ENCODE data around the gene CDCA3.
"Not testable (repeated sequence)": the region's sequence is repeated elsewhere in the genome, so short reads cannot be mapped to it uniquely, and the experiment has no call there.

DNA sequence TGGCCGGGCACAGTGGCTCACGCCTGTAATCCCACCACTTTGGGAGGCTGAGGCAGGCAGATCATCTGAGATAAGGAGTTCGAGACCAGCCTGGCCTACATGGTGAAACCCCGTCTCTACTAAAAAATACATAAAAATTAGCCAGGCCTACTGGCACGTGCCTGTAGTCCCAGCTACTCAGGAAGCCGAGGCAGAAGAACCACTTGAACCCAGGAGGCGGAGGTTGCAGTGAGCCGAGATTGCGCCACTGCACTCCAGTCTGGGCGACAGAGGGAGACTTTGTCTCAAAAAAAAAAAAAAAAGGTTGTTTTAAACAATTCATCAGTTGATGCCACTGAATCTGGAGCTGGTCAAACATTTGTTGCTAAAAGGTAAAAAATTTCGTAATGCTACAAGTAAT, 28.7 kb upstream of the CDCA3 start:
- TF ChIP-seq, protein P1, sequence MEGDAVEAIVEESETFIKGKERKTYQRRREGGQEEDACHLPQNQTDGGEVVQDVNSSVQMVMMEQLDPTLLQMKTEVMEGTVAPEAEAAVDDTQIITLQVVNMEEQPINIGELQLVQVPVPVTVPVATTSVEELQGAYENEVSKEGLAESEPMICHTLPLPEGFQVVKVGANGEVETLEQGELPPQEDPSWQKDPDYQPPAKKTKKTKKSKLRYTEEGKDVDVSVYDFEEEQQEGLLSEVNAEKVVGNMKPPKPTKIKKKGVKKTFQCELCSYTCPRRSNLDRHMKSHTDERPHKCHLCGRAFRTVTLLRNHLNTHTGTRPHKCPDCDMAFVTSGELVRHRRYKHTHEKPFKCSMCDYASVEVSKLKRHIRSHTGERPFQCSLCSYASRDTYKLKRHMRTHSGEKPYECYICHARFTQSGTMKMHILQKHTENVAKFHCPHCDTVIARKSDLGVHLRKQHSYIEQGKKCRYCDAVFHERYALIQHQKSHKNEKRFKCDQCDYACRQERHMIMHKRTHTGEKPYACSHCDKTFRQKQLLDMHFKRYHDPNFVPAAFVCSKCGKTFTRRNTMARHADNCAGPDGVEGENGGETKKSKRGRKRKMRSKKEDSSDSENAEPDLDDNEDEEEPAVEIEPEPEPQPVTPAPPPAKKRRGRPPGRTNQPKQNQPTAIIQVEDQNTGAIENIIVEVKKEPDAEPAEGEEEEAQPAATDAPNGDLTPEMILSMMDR (conservative IDR thresholded peaks at IDR 0.05; ENCODE audit: low read depth, low read length), result not testable (repeated sequence)
- not testable (repeated sequence) for TF ChIP-seq EZH2 (IDR thresholded peaks at IDR 0.05; ENCODE audit: low read length, unreplicated experiment); EZH2phosphoT487 (IDR thresholded peaks at IDR 0.05; ENCODE audit: borderline replicate concordance, low read length)

All from PC-3 (cell line).